ENCODE measurements around the gene FAM174C.

The FAM174C gene

GRCh38 chr19:1233115-1233667, 42.1 kb upstream of the FAM174C start:
- H3K4me1 Mint-ChIP-seq = peaks cover 1% of the 10 kb centered on the region
- ATAC-seq (replicated peaks; ENCODE audit: extremely low read depth, poor library complexity, severe bottlenecking) (no peak), DNase-seq (ENCODE audit: low spot score in 2 of 2) (no peak)

GRCh38 chr19:1234051-1234954, 41.0 kb upstream of the FAM174C start:
- Mint-ChIP-seq H3K36me3 (ENCODE audit: insufficient read depth) (no peaks in the 10 kb centered on the region), H3K27ac (ENCODE audit: low read depth) (no peak overlapping the region), H3K4me3 (no peak overlapping the region), H3K9me3 (no peaks in the 10 kb centered on the region), H3K27me3 (peaks cover 12% of the 10 kb centered on the region), H3K4me1 (peaks cover 10% of the 10 kb centered on the region)
- ATAC-seq (replicated peaks; ENCODE audit: extremely low read depth, poor library complexity, severe bottlenecking) = no peak
- DNase-seq (ENCODE audit: low spot score in 2 of 2) = no peak

More at GRCh38 chr19:1233115-1233667, 42.1 kb upstream of the FAM174C start:
- Mint-ChIP-seq H3K36me3 (ENCODE audit: insufficient read depth) (no peaks in the 10 kb centered on the region), H3K27ac (ENCODE audit: low read depth) (no peak overlapping the region), H3K9me3 (no peaks in the 10 kb centered on the region), H3K4me3 (no peak overlapping the region), H3K27me3 (peaks cover 2% of the 10 kb centered on the region)

GRCh38 chr19:1234955-1235380, 40.4 kb upstream of the FAM174C start:
- Mint-ChIP-seq H3K9me3 (no peaks in the 10 kb centered on the region), H3K27me3 (peaks cover 12% of the 10 kb centered on the region), H3K27ac (ENCODE audit: low read depth) (no peak overlapping the region), H3K4me3 (peak overlapping the region; percentile 23), H3K4me1 (peaks cover 10% of the 10 kb centered on the region), H3K36me3 (ENCODE audit: insufficient read depth) (no peaks in the 10 kb centered on the region)
- ATAC-seq (replicated peaks; ENCODE audit: extremely low read depth, poor library complexity, severe bottlenecking) (no peak), DNase-seq (ENCODE audit: low spot score in 2 of 2) (no peak)

GRCh38 chr19:1235625-1236538, 39.4 kb upstream of the FAM174C start:
- Mint-ChIP-seq H3K4me1 (peaks cover 10% of the 10 kb centered on the region), H3K27ac (ENCODE audit: low read depth) (no peak overlapping the region), H3K9me3 (no peaks in the 10 kb centered on the region), H3K27me3 (peaks cover 12% of the 10 kb centered on the region), H3K4me3 (peak overlapping the region; percentile 23), H3K36me3 (ENCODE audit: insufficient read depth) (no peaks in the 10 kb centered on the region)
- no peak for DNase-seq (ENCODE audit: low spot score in 2 of 2)
- ATAC-seq (replicated peaks; ENCODE audit: extremely low read depth, poor library complexity, severe bottlenecking) = no peak

GRCh38 chr19:1236576-1236975, 38.8 kb upstream of the FAM174C start:
- DNase-seq (ENCODE audit: low spot score in 2 of 2) (no peak), ATAC-seq (replicated peaks; ENCODE audit: extremely low read depth, poor library complexity, severe bottlenecking) (no peak)
- Mint-ChIP-seq H3K36me3 (ENCODE audit: insufficient read depth) (peaks cover 6% of the 10 kb centered on the region), H3K27ac (ENCODE audit: low read depth) (no peak overlapping the region), H3K4me3 (no peak overlapping the region), H3K9me3 (no peaks in the 10 kb centered on the region), H3K4me1 (peaks cover 15% of the 10 kb centered on the region), H3K27me3 (peaks cover 12% of the 10 kb centered on the region)

GRCh38 chr19:1237027-1237659, 38.2 kb upstream of the FAM174C start:
- no peak for ATAC-seq (replicated peaks; ENCODE audit: extremely low read depth, poor library complexity, severe bottlenecking)
- Mint-ChIP-seq H3K27me3 (peaks cover 12% of the 10 kb centered on the region), H3K27ac (ENCODE audit: low read depth) (no peak overlapping the region), H3K36me3 (ENCODE audit: insufficient read depth) (peaks cover 7% of the 10 kb centered on the region), H3K4me1 (peaks cover 17% of the 10 kb centered on the region), H3K4me3 (peak overlapping the region; percentile 52), H3K9me3 (no peaks in the 10 kb centered on the region)
- DNase-seq (ENCODE audit: low spot score in 2 of 2) = no peak

GRCh38 chr19:1237754-1238368, 37.5 kb upstream of the FAM174C start, which contains the start of gene CBARP:
TSS of gene CBARP (minus strand) at chr19:1238005. CDS start at chr19:1236100, 1,905 bp downstream.
- Mint-ChIP-seq H3K36me3 (ENCODE audit: insufficient read depth) (peaks cover 7% of the 10 kb centered on the region), H3K9me3 (no peaks in the 10 kb centered on the region), H3K4me1 (peaks cover 17% of the 10 kb centered on the region), H3K27me3 (peaks cover 12% of the 10 kb centered on the region), H3K4me3 (peak within 1 kb of the TSS; percentile 87), H3K27ac (ENCODE audit: low read depth) (peak within 1 kb of the TSS; percentile 96)
- DNase-seq (ENCODE audit: low spot score in 2 of 2) (no peak), ATAC-seq (replicated peaks; ENCODE audit: extremely low read depth, poor library complexity, severe bottlenecking) (no peak)

- peaks cover 12% of the 10 kb centered on the region for H3K27me3 Mint-ChIP-seq
- H3K36me3 Mint-ChIP-seq (ENCODE audit: insufficient read depth) = peaks cover 7% of the 10 kb centered on the region
- peak overlapping the region; percentile 87 for H3K4me3 Mint-ChIP-seq
- DNase-seq (ENCODE audit: low spot score in 2 of 2) = no peak
- no peak for ATAC-seq (replicated peaks; ENCODE audit: extremely low read depth, poor library complexity, severe bottlenecking)
- H3K4me1 Mint-ChIP-seq = peaks cover 17% of the 10 kb centered on the region
- no peaks in the 10 kb centered on the region for H3K9me3 Mint-ChIP-seq
- H3K27ac Mint-ChIP-seq (ENCODE audit: low read depth) = peak overlapping the region; percentile 96
Observed at GRCh38 chr19:1238369-1239303, 36.7 kb upstream of the FAM174C start.

GRCh38 chr19:1239420-1239795, 35.9 kb upstream of the FAM174C start:
- Mint-ChIP-seq H3K27me3 (peaks cover 12% of the 10 kb centered on the region), H3K27ac (ENCODE audit: low read depth) (peak overlapping the region; percentile 96), H3K4me3 (peak overlapping the region; percentile 87), H3K36me3 (ENCODE audit: insufficient read depth) (peaks cover 7% of the 10 kb centered on the region), H3K4me1 (peaks cover 17% of the 10 kb centered on the region), H3K9me3 (no peaks in the 10 kb centered on the region)
- DNase-seq (ENCODE audit: low spot score in 2 of 2) (no peak), ATAC-seq (replicated peaks; ENCODE audit: extremely low read depth, poor library complexity, severe bottlenecking) (no peak)

- Mint-ChIP-seq H3K9me3 (no peaks in the 10 kb centered on the region), H3K36me3 (ENCODE audit: insufficient read depth) (peaks cover 9% of the 10 kb centered on the region), H3K27me3 (peaks cover 12% of the 10 kb centered on the region), H3K4me1 (peaks cover 21% of the 10 kb centered on the region), H3K4me3 (peak overlapping the region; percentile 87), H3K27ac (ENCODE audit: low read depth) (peak overlapping the region; percentile 96)
- ATAC-seq (replicated peaks; ENCODE audit: extremely low read depth, poor library complexity, severe bottlenecking) (peak; percentile 53), DNase-seq (ENCODE audit: low spot score in 2 of 2) (peak; percentile 89 to 90)
Observed at GRCh38 chr19:1239796-1240737, 35.3 kb upstream of the FAM174C start.

Measured in central memory CD8-positive, alpha-beta T cell (primary cell).